Common myeloid progenitor, CD34-positive (primary cell): ENCODE results near the gene AMIGO1.
A peak's percentile ranks its signal among the peaks of the same experiment; 100 is the strongest.
"Not testable (repeated sequence)": the region's sequence is repeated elsewhere in the genome, so short reads cannot be mapped to it uniquely, and the experiment has no call there.

ENCODE experiments used
- CTCF ChIA-PET: fragments of 350-600 bp; sonication (Branson Sonifier 250); formaldehyde crosslinking; loops from one replicate; lab custom pipeline; 2021; ENCODE audit warnings: antibody characterized with exemption; lab: Charles Lee
- POLR2A ChIA-PET: fragments of 350-600 bp; sonication (Branson Sonifier 250); formaldehyde crosslinking; loops from one replicate; lab custom pipeline; 2021; ENCODE audit warnings: antibody characterized with exemption; lab: Charles Lee
- DNase-seq, 3 donors: peaks; one replicate each; pipeline versions ENCODE4 v3.0.0 to v3.0.0-alpha.2; 2013
- H3K27ac ChIP-seq, 2 experiments: 1 replicate in 1 of 2; 2 replicates in 1 of 2; pipeline ENCODE4 v1.7.0; 2013; ENCODE audit warnings: inconsistent platforms in 2 of 2, low read length in 2 of 2, mild to moderate bottlenecking in 2 of 2, low read depth in 1 of 2, moderate library complexity in 1 of 2; ENCODE audit not compliant: severe bottlenecking in 2 of 2, insufficient read depth in 1 of 2, poor library complexity in 1 of 2
- H3K27me3 ChIP-seq, 5 experiments: replicated peaks in 2 of 5; 1 replicate in 3 of 5; 2 replicates in 2 of 5; pipeline versions ENCODE4 v1.6.1 to v1.7.0; 2013; ENCODE audit warnings: low read length in 4 of 5, mild to moderate bottlenecking in 2 of 5, moderate library complexity in 2 of 5, inconsistent platforms in 1 of 5; ENCODE audit not compliant: insufficient read depth in 5 of 5, control insufficient read depth in 4 of 5
- H3K36me3 ChIP-seq, 4 experiments: 1 replicate in 2 of 4; 2 replicates in 2 of 4; pipeline versions ENCODE4 v1.6.1 to v1.7.0; 2013; ENCODE audit warnings: low read length in 3 of 4, control low read depth in 1 of 4, mild to moderate bottlenecking in 1 of 4; ENCODE audit not compliant: control insufficient read depth in 4 of 4, insufficient read depth in 4 of 4
- H3K4me1 ChIP-seq, 4 experiments: 1 replicate in 3 of 4; 2 replicates in 1 of 4; pipeline versions ENCODE4 v1.6.1 to v1.7.1; 2013; ENCODE audit warnings: low read length in 3 of 4, mild to moderate bottlenecking in 3 of 4, control low read depth in 1 of 4, inconsistent platforms in 1 of 4, moderate library complexity in 1 of 4; ENCODE audit not compliant: control insufficient read depth in 4 of 4, insufficient read depth in 4 of 4; ENCODE audit errors: control extremely low read depth in 1 of 4
- H3K4me3 ChIP-seq, 7 experiments: 1 replicate in 4 of 7; 2 replicates in 3 of 7; pipeline versions ENCODE4 v1.5.1 to v1.7.0; 2013; ENCODE audit warnings: mild to moderate bottlenecking in 7 of 7, low read length in 6 of 7, moderate library complexity in 6 of 7, inconsistent platforms in 2 of 7, low read depth in 2 of 7, control low read depth in 1 of 7; ENCODE audit not compliant: insufficient read depth in 4 of 7, control insufficient read depth in 1 of 7; ENCODE audit errors: extremely low read depth in 1 of 7
- H3K9me3 ChIP-seq, 5 experiments: 1 replicate in 4 of 5; 2 replicates in 1 of 5; pipeline versions ENCODE4 v1.6.1 to v1.7.1; 2013; ENCODE audit warnings: low read length in 4 of 5, mild to moderate bottlenecking in 2 of 5, inconsistent platforms in 1 of 5, low read depth in 1 of 5, moderate library complexity in 1 of 5; ENCODE audit not compliant: control insufficient read depth in 4 of 5, insufficient read depth in 2 of 5; ENCODE audit errors: control extremely low read depth in 1 of 5
- WGBS: methylation state at CpG from one replicate; pipeline ENCODE4 v1.1.5; 2013; ENCODE audit not compliant: insufficient coverage; 5-methylcytosine and 5-hydroxymethylcytosine counted together

The AMIGO1 gene

GRCh38 chr1:109473284-109474057 lies 36.1 kb downstream of the AMIGO1 start:
- POLR2A ChIA-PET, H3K4me1 ChIP-seq, DNase-seq, H3K9me3 ChIP-seq, H3K36me3 ChIP-seq, H3K27ac ChIP-seq, H3K4me3 ChIP-seq: not testable (repeated sequence)
- peaks cover 9 to 53% (median 25%) of the 10 kb centered on the region in 5 experiments for H3K27me3 ChIP-seq
- WGBS, result 96% methylated on average over 4 of the region's 12 CpGs
- CTCF ChIA-PET, result interaction anchor here (1.0 to 1.6 kb wide), 3 partner anchors 22 to 59 kb away, joined by 3 to 7 read pairs (median 4); no protein-coding TSS in a partner anchor

GRCh38 chr1:109472779-109473178 lies 36.7 kb downstream of the AMIGO1 start:
- H3K36me3 ChIP-seq, result no peaks in the 10 kb centered on the region
- no peak overlapping the region for H3K4me3 ChIP-seq
- H3K9me3 ChIP-seq, result no peaks in the 10 kb centered on the region
- POLR2A ChIA-PET, result no interaction called here
- CTCF ChIA-PET, result interaction anchor here (1.0 to 1.6 kb wide), 3 partner anchors 11 to 48 kb away, joined by 3 to 4 read pairs (median 3); partner anchors contain the start of gene ATXN7L2
- peaks cover 0 to 2% (median under 1%) of the 10 kb centered on the region in 4 experiments for H3K4me1 ChIP-seq
- 94% methylated on average over 2 of the region's 3 CpGs for WGBS
- no peak for DNase-seq
- H3K27me3 ChIP-seq, result peaks cover 15 to 59% (median 31%) of the 10 kb centered on the region in 5 experiments
- no peak overlapping the region for H3K27ac ChIP-seq

- Histone ChIP-seq H3K4me3 (no peak overlapping the region), H3K27ac (no peak overlapping the region), H3K9me3 (no peaks in the 10 kb centered on the region), H3K27me3 (peaks cover 21 to 79% (median 30%) of the 10 kb centered on the region in 5 experiments), H3K36me3 (no peaks in the 10 kb centered on the region), H3K4me1 (peaks cover 0 to 15% (median 14%) of the 10 kb centered on the region in 4 experiments)
- POLR2A ChIA-PET, result no interaction called here
- DNase-seq, result no peak
- CTCF ChIA-PET, result interaction anchor here (1.3 kb wide), 1 partner anchor 20 kb away, joined by 3 read pairs; no protein-coding TSS in a partner anchor
- WGBS, result 88% methylated on average over 5 of the region's 6 CpGs
These were observed 39.3 kb downstream of the AMIGO1 start for GRCh38 chr1:109470245-109470644.

GRCh38 chr1:109468903-109469302 lies 40.6 kb downstream of the AMIGO1 start:
- ChIA-PET POLR2A (interaction anchor here (1.1 kb wide), 1 partner anchor 22 kb away, joined by 4 read pairs; no protein-coding TSS in a partner anchor), CTCF (interaction anchor here (0.9 to 1.3 kb wide), 2 partner anchors 22 to 61 kb away, joined by 3 read pairs; no protein-coding TSS in a partner anchor)
- 13% methylated on average over 2 of the region's 2 CpGs for WGBS
- Histone ChIP-seq H3K4me3 (no peak overlapping the region), H3K4me1 (peaks cover 0 to 15% (median 14%) of the 10 kb centered on the region in 4 experiments), H3K9me3 (no peaks in the 10 kb centered on the region), H3K27ac (no peak overlapping the region), H3K27me3 (peaks cover 28 to 90% (median 32%) of the 10 kb centered on the region in 5 experiments), H3K36me3 (no peaks in the 10 kb centered on the region)
- DNase-seq, result no peak

- no peak for DNase-seq
- WGBS, result 89% methylated on average over 1 of the region's 1 CpG
- Histone ChIP-seq H3K36me3 (no peaks in the 10 kb centered on the region), H3K27me3 (peaks cover 29 to 96% (median 36%) of the 10 kb centered on the region in 5 experiments), H3K4me1 (peaks cover 0 to 15% (median 14%) of the 10 kb centered on the region in 4 experiments), H3K4me3 (no peak overlapping the region), H3K9me3 (no peaks in the 10 kb centered on the region), H3K27ac (no peak overlapping the region)
- ChIA-PET CTCF (interaction anchor here (1.1 kb wide), 1 partner anchor 50 kb away, joined by 3 read pairs; no protein-coding TSS in a partner anchor), POLR2A (no interaction called here)
These were observed 41.5 kb downstream of the AMIGO1 start for GRCh38 chr1:109468061-109468460.

GRCh38 chr1:109467301-109467777 lies 42.2 kb downstream of the AMIGO1 start:
- WGBS, result 7% methylated on average over 15 of the region's 23 CpGs
- H3K27me3 ChIP-seq, result peaks cover 32 to 99% (median 40%) of the 10 kb centered on the region in 5 experiments

More at GRCh38 chr1:109467301-109467777, 42.2 kb downstream of the AMIGO1 start:
- peak in 1 of 3 donors; percentile 22 for DNase-seq
- Histone ChIP-seq H3K4me1 (peaks cover 0 to 15% (median 14%) of the 10 kb centered on the region in 4 experiments), H3K36me3 (no peaks in the 10 kb centered on the region), H3K9me3 (no peaks in the 10 kb centered on the region), H3K4me3 (peak overlapping the region in 3 of 7 experiments; percentile 19 to 37 (median 34)), H3K27ac (no peak overlapping the region)
- ChIA-PET CTCF (no interaction called here), POLR2A (no interaction called here)
